ENCODE results near the gene MYMK. TPM values are rescaled to one million over a fixed set of nuclear protein-coding genes. Genes with fewer than 3 reads are reported as not detected.

The MYMK gene
- total and polyA plus RNA-seq, 2 of the 8 experiments (the other 6 are each of a cell fraction or from before 2014, with no cell fraction given), result not detected

- no peak for TF ChIP-seq CREB1 (IDR thresholded peaks at IDR 0.05)
- TF ChIP-seq RAD21 (IDR thresholded peaks at IDR 0.05 in 1 of 2, conservative IDR thresholded peaks at IDR 0.05 in 1 of 2; ENCODE audit: low read depth in 2 of 2, low read length in 2 of 2), result no peak
- TF ChIP-seq ZNF274 (IDR thresholded peaks at IDR 0.05; ENCODE audit: borderline replicate concordance, extremely low read depth, low read length), result no peak
- no peak for TF ChIP-seq E2F6 (IDR thresholded peaks at IDR 0.05)
- TF ChIP-seq CEBPB (IDR thresholded peaks at IDR 0.05; ENCODE audit: low read depth, low read length), result no peak
- TF ChIP-seq JUND (IDR thresholded peaks at IDR 0.05; ENCODE audit: low read length), result no peak
- no peak for TF ChIP-seq TAF1 (IDR thresholded peaks at IDR 0.05; ENCODE audit: low read depth, low read length)
Measured at GRCh38 chr9:133499132-133499891, 25.4 kb downstream of the MYMK start (continued).
